CD14-positive monocyte (primary cell): ENCODE measurements around the gene SULF2. TPM values are rescaled to one million over a fixed set of nuclear protein-coding genes. Genes with fewer than 3 reads are reported as not detected.

Source experiments
- DNase-seq, 3 donors: peaks; one replicate each; pipeline ENCODE4 v3.0.0-alpha.2; 2011 to 2022
- H2AFZ ChIP-seq: 2 replicates; pipeline ENCODE4 v1.6.0; 2012; ENCODE audit warnings: mild to moderate bottlenecking, low read depth, low read length, inconsistent platforms; ENCODE audit not compliant: insufficient read depth, poor library complexity, severe bottlenecking
- H3K27ac ChIP-seq, 2 donors: 1 replicate in 1 of 2; 2 replicates in 1 of 2; pipeline ENCODE4 v1.5.1; 2012 to 2013; ENCODE audit warnings: low read length in 2 of 2, control low read depth in 1 of 2, inconsistent platforms in 1 of 2, low read depth in 1 of 2, mild to moderate bottlenecking in 1 of 2
- H3K27me3 ChIP-seq, 2 donors: one replicate each; pipeline versions ENCODE4 v1.6.0 to v1.6.1; 2011 to 2013; ENCODE audit warnings: low read length in 2 of 2; ENCODE audit not compliant: control insufficient read depth in 2 of 2, insufficient read depth in 2 of 2
- H3K36me3 ChIP-seq, 2 donors: replicated peaks in 1 of 2; 1 replicate in 1 of 2; 2 replicates in 1 of 2; pipeline versions ENCODE4 v1.5.1 to v1.6.1; 2012 to 2013; ENCODE audit warnings: low read length in 2 of 2, control low read depth in 1 of 2, inconsistent platforms in 1 of 2, mild to moderate bottlenecking in 1 of 2; ENCODE audit not compliant: insufficient read depth in 2 of 2, control insufficient read depth in 1 of 2
- H3K4me1 ChIP-seq, 2 donors: 1 replicate in 1 of 2; 2 replicates in 1 of 2; pipeline versions ENCODE4 v1.5.1 to v1.6.1; 2012 to 2013; ENCODE audit warnings: low read length in 2 of 2, control low read depth in 1 of 2, inconsistent platforms in 1 of 2, mild to moderate bottlenecking in 1 of 2, moderate library complexity in 1 of 2; ENCODE audit not compliant: insufficient read depth in 2 of 2, control insufficient read depth in 1 of 2
- H3K4me2 ChIP-seq: replicated peaks from 2 replicates; pipeline ENCODE3; 2012; ENCODE audit warnings: low read length, moderate library complexity, mild to moderate bottlenecking; ENCODE audit not compliant: poor library complexity, severe bottlenecking; ENCODE audit errors: extremely low read depth
- H3K4me3 ChIP-seq, 3 experiments: fragments of 200-600 bp in 1 of 3; sonication (generic) in 1 of 3; replicated peaks in 1 of 3; 1 replicate in 2 of 3; 2 replicates in 1 of 3; pipeline ENCODE4 v1.5.1; 2011 to 2013; ENCODE audit warnings: low read length in 3 of 3, mild to moderate bottlenecking in 3 of 3, control low read depth in 2 of 3, low read depth in 2 of 3, inconsistent platforms in 1 of 3, moderate library complexity in 1 of 3
- H3K79me2 ChIP-seq: 2 replicates; pipeline ENCODE4 v1.6.0; 2012; ENCODE audit warnings: mild to moderate bottlenecking, control low read depth, inconsistent platforms, low read length, moderate library complexity; ENCODE audit not compliant: insufficient read depth
- H3K9ac ChIP-seq: 2 replicates; pipeline ENCODE4 v1.6.0; 2017; ENCODE audit warnings: low read length, mild to moderate bottlenecking; ENCODE audit not compliant: insufficient read depth, poor library complexity, severe bottlenecking
- H3K9me3 ChIP-seq, 2 donors: replicated peaks in 1 of 2; 1 replicate in 1 of 2; 2 replicates in 1 of 2; pipeline versions ENCODE4 v1.5.1 to v1.6.1; 2012 to 2013; ENCODE audit warnings: low read length in 2 of 2, control low read depth in 1 of 2; ENCODE audit not compliant: control insufficient read depth in 1 of 2, insufficient read depth in 1 of 2
- H4K20me1 ChIP-seq: 2 replicates; pipeline ENCODE4 v1.6.0; 2012; ENCODE audit warnings: mild to moderate bottlenecking, low read length, control low read depth, moderate library complexity; ENCODE audit not compliant: insufficient read depth
- H3K27ac Mint-ChIP-seq, 7 donors: one replicate each; pipeline ENCODE4 v1.8.0; 2020; ENCODE audit warnings: mild to moderate bottlenecking in 7 of 7, mixed read lengths in 7 of 7, moderate library complexity in 6 of 7, inconsistent platforms in 2 of 7
- H3K27me3 Mint-ChIP-seq, 3 donors: one replicate each; pipeline ENCODE4 v1.8.0; 2021 to 2022; ENCODE audit warnings: low read depth in 3 of 3, mild to moderate bottlenecking in 3 of 3, mixed read lengths in 3 of 3, moderate library complexity in 3 of 3, inconsistent platforms in 1 of 3
- H3K36me3 Mint-ChIP-seq, 2 donors: one replicate each; pipeline ENCODE4 v1.8.0; 2020; ENCODE audit warnings: mixed read lengths in 2 of 2, inconsistent platforms in 1 of 2, mild to moderate bottlenecking in 1 of 2
- H3K4me1 Mint-ChIP-seq: one replicate; pipeline ENCODE4 v1.8.0; 2020; ENCODE audit warnings: mild to moderate bottlenecking, mixed read lengths
- H3K4me3 Mint-ChIP-seq, 2 donors: one replicate each; pipeline ENCODE4 v1.8.0; 2020; ENCODE audit warnings: mild to moderate bottlenecking in 2 of 2, mixed read lengths in 2 of 2, moderate library complexity in 1 of 2
- H3K9me3 Mint-ChIP-seq, 7 donors: one replicate each; pipeline ENCODE4 v1.8.0; 2020 to 2022; ENCODE audit warnings: mixed read lengths in 7 of 7, mild to moderate bottlenecking in 6 of 7, moderate library complexity in 6 of 7, inconsistent platforms in 2 of 7
- WGBS: methylation state at CpG from one replicate; pipeline ENCODE4 v1.1.5; 2013; ENCODE audit warnings: missing lambda C conversion rate; ENCODE audit not compliant: insufficient coverage; 5-methylcytosine and 5-hydroxymethylcytosine counted together
- intact Hi-C, 2 donors: fragments of 100-400 bp; cut with micrococcal nuclease; formaldehyde crosslinking; loops; one replicate each; pipeline versions ENCODE4 v1.15.0 to v1.15.1; 2023
- polyA plus RNA-seq, 3 donors: library from polyadenylated mRNA; depleted of rRNA in 1 of 3; unstranded in 2 of 3; stranded (reverse) in 1 of 3; fragments of 300-500 nt in 2 of 3; fragments of >200 nt in 1 of 3; fragmentation: Illumina TruSeq in 2 of 3; gene quantifications; 1 replicate in 2 of 3; 2 replicates in 1 of 3; pipeline ENCODE4 v1.2.3, GENCODE V29; 2012 to 2021
- TF ChIP-seq, protein P1 (sequence below): fragments of 200-600 bp; IDR thresholded peaks from one replicate; pipeline ENCODE4 v1.8.0; 2022; ENCODE audit warnings: antibody characterized with exemption, mild to moderate bottlenecking

Gene SULF2
- polyA plus RNA-seq, 3 donors, result 60.3 to 156 (median 75.5) TPM

DNA sequence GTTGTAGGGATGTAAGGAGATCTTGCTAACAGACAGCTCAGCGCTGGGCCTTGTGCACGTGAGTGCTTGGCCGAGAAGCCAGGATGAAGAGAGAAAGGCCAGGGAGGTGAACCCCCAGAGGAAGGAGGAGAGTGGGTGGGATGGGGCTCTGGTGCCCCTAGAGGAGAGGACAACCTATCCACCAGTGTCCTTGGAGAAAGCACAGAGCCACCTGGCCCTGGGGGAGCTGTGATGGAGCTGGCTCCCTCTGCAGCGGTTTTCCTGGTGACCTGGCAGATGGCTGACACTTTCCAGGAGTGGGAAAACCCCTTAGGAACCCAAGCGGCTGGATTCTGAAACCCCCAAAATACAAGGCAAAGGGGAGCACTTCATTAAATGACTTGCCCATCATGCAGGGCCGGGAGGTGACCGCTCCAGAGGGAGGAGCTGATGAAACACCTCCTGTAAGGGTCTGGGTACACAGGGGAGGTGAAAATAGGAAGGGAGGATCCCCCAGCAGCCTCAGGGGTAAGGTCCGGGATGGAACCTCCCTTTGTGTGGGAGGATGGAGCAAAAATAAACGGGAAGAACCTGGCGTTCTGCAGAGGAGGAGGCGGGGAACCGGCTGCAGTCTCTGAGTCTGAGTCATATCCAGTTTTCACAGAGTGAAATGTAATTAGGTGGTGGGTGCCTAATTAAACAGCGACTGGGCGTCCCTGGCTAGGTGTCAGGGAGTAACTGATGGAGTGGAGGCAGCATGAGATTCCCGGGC, 80.4 kb downstream of the SULF2 start:
- Histone ChIP-seq H3K36me3 (peaks cover 42 to 97% of the 10 kb centered on the region in 2 donors), H3K9ac (no peak overlapping the region), H3K27ac (no peak overlapping the region), H3K79me2 (no peaks in the 10 kb centered on the region), H3K4me1 (no peaks in the 10 kb centered on the region), H4K20me1 (peaks cover 100% of the 10 kb centered on the region), H2AFZ (no peak overlapping the region), H3K4me2 (no peak overlapping the region), H3K4me3 (no peak overlapping the region), H3K27me3 (no peaks in the 10 kb centered on the region), H3K9me3 (no peaks in the 10 kb centered on the region)
- TF ChIP-seq, protein P1, sequence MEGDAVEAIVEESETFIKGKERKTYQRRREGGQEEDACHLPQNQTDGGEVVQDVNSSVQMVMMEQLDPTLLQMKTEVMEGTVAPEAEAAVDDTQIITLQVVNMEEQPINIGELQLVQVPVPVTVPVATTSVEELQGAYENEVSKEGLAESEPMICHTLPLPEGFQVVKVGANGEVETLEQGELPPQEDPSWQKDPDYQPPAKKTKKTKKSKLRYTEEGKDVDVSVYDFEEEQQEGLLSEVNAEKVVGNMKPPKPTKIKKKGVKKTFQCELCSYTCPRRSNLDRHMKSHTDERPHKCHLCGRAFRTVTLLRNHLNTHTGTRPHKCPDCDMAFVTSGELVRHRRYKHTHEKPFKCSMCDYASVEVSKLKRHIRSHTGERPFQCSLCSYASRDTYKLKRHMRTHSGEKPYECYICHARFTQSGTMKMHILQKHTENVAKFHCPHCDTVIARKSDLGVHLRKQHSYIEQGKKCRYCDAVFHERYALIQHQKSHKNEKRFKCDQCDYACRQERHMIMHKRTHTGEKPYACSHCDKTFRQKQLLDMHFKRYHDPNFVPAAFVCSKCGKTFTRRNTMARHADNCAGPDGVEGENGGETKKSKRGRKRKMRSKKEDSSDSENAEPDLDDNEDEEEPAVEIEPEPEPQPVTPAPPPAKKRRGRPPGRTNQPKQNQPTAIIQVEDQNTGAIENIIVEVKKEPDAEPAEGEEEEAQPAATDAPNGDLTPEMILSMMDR, result no peak
- H3K36me3 Mint-ChIP-seq, result peaks cover 78 to 90% of the 10 kb centered on the region in 2 donors
- DNase-seq, result no peak
- peaks cover 2% of the 10 kb centered on the region for H3K4me1 Mint-ChIP-seq
- 96% methylated on average over 12 of the region's 15 CpGs for WGBS
- H3K9me3 Mint-ChIP-seq, result no peaks in the 10 kb centered on the region
- H3K27me3 Mint-ChIP-seq, result peaks cover 0 to 3% (median 0%) of the 10 kb centered on the region in 3 donors
- H3K27ac Mint-ChIP-seq, result peak overlapping the region in 1 of 7 donors; percentile 37
- intact Hi-C loops, result no loop called here
- H3K4me3 Mint-ChIP-seq, result no peak overlapping the region

DNA sequence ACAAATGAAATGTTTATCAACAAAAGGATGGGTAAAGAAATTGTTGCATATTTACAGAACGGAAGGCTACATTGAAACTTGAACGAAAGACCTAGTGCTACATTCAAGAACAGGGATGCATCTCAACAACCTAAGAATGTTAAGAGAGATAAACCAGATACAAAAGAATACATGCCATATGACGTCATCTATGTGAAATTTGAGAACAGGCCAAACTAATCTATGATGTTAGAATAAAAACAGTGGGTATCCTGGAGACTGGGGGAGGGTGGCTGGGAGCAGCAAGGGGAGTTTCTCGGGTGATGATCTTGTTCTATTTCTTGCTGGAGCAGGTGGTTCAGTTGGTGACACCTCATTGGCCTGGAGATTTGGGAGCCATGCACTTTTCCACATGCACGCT, 81.5 kb downstream of the SULF2 start:
- Histone ChIP-seq H4K20me1 (peaks cover 100% of the 10 kb centered on the region), H3K27me3 (no peaks in the 10 kb centered on the region), H3K4me1 (no peaks in the 10 kb centered on the region), H3K9ac (no peak overlapping the region), H3K4me2 (no peak overlapping the region), H3K4me3 (no peak overlapping the region), H3K79me2 (no peaks in the 10 kb centered on the region), H2AFZ (no peak overlapping the region), H3K27ac (no peak overlapping the region), H3K9me3 (no peaks in the 10 kb centered on the region), H3K36me3 (peaks cover 54 to 97% of the 10 kb centered on the region in 2 donors)
- WGBS, result 100% methylated on average over 1 of the region's 5 CpGs
- Mint-ChIP-seq H3K27me3 (peaks cover 0 to 3% (median 0%) of the 10 kb centered on the region in 3 donors), H3K4me1 (peaks cover 1% of the 10 kb centered on the region), H3K27ac (no peak overlapping the region), H3K36me3 (peaks cover 82 to 90% of the 10 kb centered on the region in 2 donors), H3K4me3 (no peak overlapping the region), H3K9me3 (no peaks in the 10 kb centered on the region)
- intact Hi-C loops, result no loop called here
- TF ChIP-seq, protein P1, result no peak
- DNase-seq, result no peak
